Loucy (cell line): ENCODE measurements around the gene SIGLEC6.

Source experiments
- H2AFZ ChIP-seq: fragments of 200-600 bp; sonication (generic); 2 replicates; pipeline ENCODE4 v1.6.0; 2016; ENCODE audit warnings: antibody characterized with exemption, mild to moderate bottlenecking, low read length, moderate library complexity
- H3F3A ChIP-seq: fragments of 200-600 bp; 2 replicates; pipeline ENCODE4 v1.6.0; 2016; ENCODE audit warnings: antibody characterized with exemption, low read depth, mild to moderate bottlenecking
- H3K27me3 ChIP-seq: fragments of 200-600 bp; sonication (generic); 2 replicates; pipeline ENCODE4 v1.6.1; 2014; ENCODE audit warnings: low read length, mild to moderate bottlenecking; ENCODE audit not compliant: insufficient read depth, poor library complexity, severe bottlenecking
- H3K36me3 ChIP-seq: fragments of 200-600 bp; sonication (generic); 2 replicates; pipeline ENCODE4 v1.6.1; 2016; ENCODE audit warnings: low read length; ENCODE audit not compliant: insufficient read depth
- H3K4me1 ChIP-seq: fragments of 200-600 bp; sonication (generic); 2 replicates; pipeline ENCODE4 v1.5.1; 2014; ENCODE audit warnings: low read length, mild to moderate bottlenecking; ENCODE audit not compliant: insufficient read depth, poor library complexity, severe bottlenecking
- H3K4me2 ChIP-seq: fragments of 200-600 bp; sonication (generic); 2 replicates; pipeline ENCODE4 v1.6.0; 2014; ENCODE audit warnings: antibody characterized with exemption, low read length, low read depth, mild to moderate bottlenecking; ENCODE audit not compliant: poor library complexity, severe bottlenecking
- H3K4me3 ChIP-seq: fragments of 200-600 bp; sonication (generic); 2 replicates; pipeline ENCODE4 v1.5.1; 2014; ENCODE audit warnings: low read length, mild to moderate bottlenecking, mixed read lengths; ENCODE audit not compliant: poor library complexity, severe bottlenecking
- H3K79me2 ChIP-seq: fragments of 200-600 bp; sonication (generic); 2 replicates; pipeline ENCODE4 v1.6.1; 2014; ENCODE audit warnings: low read length; ENCODE audit not compliant: insufficient read depth
- H3K9ac ChIP-seq: fragments of 200-600 bp; sonication (generic); 2 replicates; pipeline ENCODE4 v1.6.0; 2014; ENCODE audit warnings: mild to moderate bottlenecking, low read depth, low read length, moderate library complexity; ENCODE audit not compliant: poor library complexity, severe bottlenecking
- H3K9me2 ChIP-seq: fragments of 200-600 bp; sonication (generic); replicated peaks from 2 replicates; pipeline ENCODE4 v1.6.1; 2016; ENCODE audit warnings: low read depth, low read length, mixed read lengths
- H3K9me3 ChIP-seq: fragments of 200-600 bp; sonication (generic); 2 replicates; pipeline ENCODE4 v1.6.1; 2014; ENCODE audit warnings: mild to moderate bottlenecking, antibody characterized with exemption, low read length, low read depth; ENCODE audit not compliant: insufficient read depth
- H4K20me1 ChIP-seq: fragments of 200-600 bp; sonication (generic); 2 replicates; pipeline ENCODE4 v1.6.0; 2014; ENCODE audit warnings: antibody characterized with exemption, low read length, mild to moderate bottlenecking; ENCODE audit not compliant: insufficient read depth, poor library complexity, severe bottlenecking
- EZH2phosphoT487 ChIP-seq: fragments of 200-600 bp; IDR thresholded peaks from 2 replicates; pipeline ENCODE4 v1.6.1; 2018; ENCODE audit warnings: antibody characterized with exemption, mild to moderate bottlenecking, moderate library complexity, borderline replicate concordance
- TF ChIP-seq, protein P1 (sequence below): fragments of 200-600 bp; sonication (generic); conservative IDR thresholded peaks from 2 replicates; pipeline ENCODE4 v1.5.1; 2014; ENCODE audit warnings: mild to moderate bottlenecking, antibody characterized with exemption, low read length

SIGLEC6 gene

DNA sequence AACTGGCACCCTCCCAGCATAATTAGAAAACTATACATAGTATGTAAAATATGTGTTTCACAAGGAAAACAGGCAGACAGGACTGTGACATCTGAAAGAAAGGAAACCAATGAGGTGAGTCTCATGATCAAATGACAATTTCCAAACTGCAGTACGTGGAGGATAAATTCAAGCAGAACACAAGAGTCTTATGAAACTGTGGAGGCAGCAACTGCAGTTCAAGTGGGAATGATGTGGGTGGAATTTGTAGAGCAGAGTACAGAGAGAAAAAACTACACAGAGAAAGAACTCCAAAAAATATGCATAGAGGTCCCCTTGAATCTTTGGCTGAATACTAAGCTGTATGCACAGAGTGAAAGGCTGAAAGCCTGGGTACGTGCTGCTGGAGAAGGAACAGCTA, 9.7 kb downstream of the SIGLEC6 start:
- no peaks in the 10 kb centered on the region for H3K36me3 ChIP-seq
- no peak for TF ChIP-seq EZH2phosphoT487
- TF ChIP-seq, protein P1, sequence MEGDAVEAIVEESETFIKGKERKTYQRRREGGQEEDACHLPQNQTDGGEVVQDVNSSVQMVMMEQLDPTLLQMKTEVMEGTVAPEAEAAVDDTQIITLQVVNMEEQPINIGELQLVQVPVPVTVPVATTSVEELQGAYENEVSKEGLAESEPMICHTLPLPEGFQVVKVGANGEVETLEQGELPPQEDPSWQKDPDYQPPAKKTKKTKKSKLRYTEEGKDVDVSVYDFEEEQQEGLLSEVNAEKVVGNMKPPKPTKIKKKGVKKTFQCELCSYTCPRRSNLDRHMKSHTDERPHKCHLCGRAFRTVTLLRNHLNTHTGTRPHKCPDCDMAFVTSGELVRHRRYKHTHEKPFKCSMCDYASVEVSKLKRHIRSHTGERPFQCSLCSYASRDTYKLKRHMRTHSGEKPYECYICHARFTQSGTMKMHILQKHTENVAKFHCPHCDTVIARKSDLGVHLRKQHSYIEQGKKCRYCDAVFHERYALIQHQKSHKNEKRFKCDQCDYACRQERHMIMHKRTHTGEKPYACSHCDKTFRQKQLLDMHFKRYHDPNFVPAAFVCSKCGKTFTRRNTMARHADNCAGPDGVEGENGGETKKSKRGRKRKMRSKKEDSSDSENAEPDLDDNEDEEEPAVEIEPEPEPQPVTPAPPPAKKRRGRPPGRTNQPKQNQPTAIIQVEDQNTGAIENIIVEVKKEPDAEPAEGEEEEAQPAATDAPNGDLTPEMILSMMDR = no peak
- H3K27me3 ChIP-seq = no peaks in the 10 kb centered on the region

DNA sequence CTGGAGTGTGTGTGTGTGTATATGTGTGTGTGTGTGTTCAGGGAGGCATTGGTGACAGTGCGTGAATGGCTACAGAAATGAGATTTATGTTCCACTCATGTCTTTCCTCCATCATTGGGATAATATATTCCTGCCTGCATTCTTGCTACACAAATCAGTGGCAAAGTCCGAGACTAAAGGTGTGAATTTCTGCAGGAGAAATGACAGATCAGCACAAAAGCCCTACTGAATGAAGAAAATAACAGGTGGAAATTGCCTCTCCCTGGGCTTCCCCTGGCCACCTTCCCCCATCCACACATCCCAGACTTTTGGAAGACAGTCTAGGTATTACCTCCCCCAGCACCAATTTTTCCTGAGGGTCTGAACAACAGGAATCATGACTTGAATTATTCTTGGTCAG, 10.1 kb downstream of the SIGLEC6 start:
- no peaks in the 10 kb centered on the region for H3K27me3 ChIP-seq
- H4K20me1 ChIP-seq = no peaks in the 10 kb centered on the region
- peaks cover 6% of the 10 kb centered on the region for H3K4me1 ChIP-seq
- no peaks in the 10 kb centered on the region for H3F3A ChIP-seq
- TF ChIP-seq, protein P1 = no peak
- TF ChIP-seq EZH2phosphoT487 = no peak
- no peak overlapping the region for H2AFZ ChIP-seq
- H3K9me2 ChIP-seq = no peaks in the 10 kb centered on the region
- no peaks in the 10 kb centered on the region for H3K36me3 ChIP-seq
- H3K9me3 ChIP-seq = no peaks in the 10 kb centered on the region; the same call in 1 of the 2 replicates
- H3K4me2 ChIP-seq = no peak overlapping the region
- H3K4me3 ChIP-seq = no peak overlapping the region
- no peaks in the 10 kb centered on the region for H3K79me2 ChIP-seq
- H3K9ac ChIP-seq = no peak overlapping the region

More for the DNA sequence above, 9.7 kb downstream of the SIGLEC6 start:
- Histone ChIP-seq H3K9ac (no peak overlapping the region), H4K20me1 (no peaks in the 10 kb centered on the region), H3K9me3 (no peaks in the 10 kb centered on the region; the same call in 1 of the 2 replicates), H3F3A (no peaks in the 10 kb centered on the region), H3K4me2 (no peak overlapping the region), H3K4me3 (no peak overlapping the region), H3K4me1 (peaks cover 6% of the 10 kb centered on the region), H2AFZ (no peak overlapping the region), H3K79me2 (no peaks in the 10 kb centered on the region), H3K9me2 (no peaks in the 10 kb centered on the region)

DNA sequence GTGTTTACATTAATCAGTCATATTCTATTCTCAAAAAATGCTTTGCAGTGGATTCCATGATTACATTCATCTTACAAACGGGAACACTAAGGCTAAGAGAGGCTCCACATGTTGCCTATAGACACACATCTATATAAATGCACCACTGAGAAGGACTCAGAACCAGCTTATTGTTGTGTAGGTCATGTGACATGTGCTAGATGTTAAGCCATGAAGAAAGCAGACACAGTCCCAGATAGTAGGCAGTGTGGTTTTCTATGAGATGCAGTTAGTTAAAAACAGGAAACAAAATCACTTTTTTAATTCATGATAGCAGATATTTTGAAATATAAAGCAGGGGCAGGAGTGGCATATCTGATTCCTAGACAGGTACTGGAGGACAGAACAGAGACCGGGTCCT, 10.7 kb downstream of the SIGLEC6 start:
- no peak overlapping the region for H3K9ac ChIP-seq
- no peaks in the 10 kb centered on the region for H4K20me1 ChIP-seq
- no peaks in the 10 kb centered on the region for H3K79me2 ChIP-seq
- H3K4me3 ChIP-seq = no peak overlapping the region
- H3K27me3 ChIP-seq = no peaks in the 10 kb centered on the region
- H3K36me3 ChIP-seq = no peaks in the 10 kb centered on the region
- no peaks in the 10 kb centered on the region; the same call in 1 of the 2 replicates for H3K9me3 ChIP-seq
- no peaks in the 10 kb centered on the region for H3F3A ChIP-seq
- H3K4me1 ChIP-seq = peaks cover 6% of the 10 kb centered on the region
- no peak overlapping the region for H3K4me2 ChIP-seq
- no peaks in the 10 kb centered on the region for H3K9me2 ChIP-seq
- H2AFZ ChIP-seq = no peak overlapping the region
- no peak for TF ChIP-seq EZH2phosphoT487
- TF ChIP-seq, protein P1 = no peak
